ENCODE results near the gene ZBP1. TPM values are rescaled to one million over a fixed set of nuclear protein-coding genes. Genes with fewer than 3 reads are reported as not detected.

Gene ZBP1
- total RNA-seq, 1 experiment from 2014 or later: not detected

- no peak overlapping the region for H3K4me3 Mint-ChIP-seq (ENCODE audit: unreplicated experiment)
- H3K36me3 Mint-ChIP-seq (ENCODE audit: insufficient read depth, unreplicated experiment): no peaks in the 10 kb centered on the region
- no peaks in the 10 kb centered on the region for H3K9me3 Mint-ChIP-seq (ENCODE audit: unreplicated experiment)
- H3K27ac Mint-ChIP-seq (ENCODE audit: unreplicated experiment): no peak overlapping the region
- Histone ChIP-seq H3K36me3 (ENCODE audit: control insufficient read depth, insufficient read depth, low read length) (no peaks in the 10 kb centered on the region), H3K4me3 (ENCODE audit: low read depth, low read length) (no peak overlapping the region), H3K4me1 (peaks cover 7% of the 10 kb centered on the region; the same call in 1 of the 2 replicates), H3K9me3 (no peaks in the 10 kb centered on the region), H3K27me3 (replicated peaks; ENCODE audit: control insufficient read depth, insufficient read depth, low read length) (no peaks in the 10 kb centered on the region)
- CTCF ChIA-PET: interaction anchor here (0.9 to 3.3 kb wide), 14 partner anchors 10 to 617 kb away, joined by 3 to 14 read pairs (median 4); no protein-coding TSS in a partner anchor
- POLR2A ChIA-PET: no interaction called here
- H3K27me3 Mint-ChIP-seq (ENCODE audit: insufficient read depth, unreplicated experiment): peaks cover 8% of the 10 kb centered on the region
- intact Hi-C loops (cut with micrococcal nuclease; ENCODE audit: unreplicated experiment): loop anchor here (10.0 kb wide), 1 partner anchor 212 kb away; no protein-coding TSS in a partner anchor
- no peak for TF ChIP-seq CTCF (IDR thresholded peaks at IDR 0.05; ENCODE audit: insufficient read depth in 1 of 2, low read depth in 1 of 2, low read length in 1 of 2, severe bottlenecking in 1 of 2, unreplicated experiment in 1 of 2)
- BruUV-seq (replicated peaks): no TSS peak
- no peak for DNase-seq
- no peaks in the 10 kb centered on the region for H3K4me1 Mint-ChIP-seq (ENCODE audit: low read depth, unreplicated experiment)
These were observed 23.9 kb downstream of the ZBP1 start for GRCh38 chr20:57596358-57596757.

- Mint-ChIP-seq H3K4me3 (ENCODE audit: unreplicated experiment) (no peak overlapping the region), H3K27ac (ENCODE audit: unreplicated experiment) (no peak overlapping the region), H3K27me3 (ENCODE audit: insufficient read depth, unreplicated experiment) (peaks cover 6% of the 10 kb centered on the region), H3K4me1 (ENCODE audit: low read depth, unreplicated experiment) (no peaks in the 10 kb centered on the region), H3K9me3 (ENCODE audit: unreplicated experiment) (no peaks in the 10 kb centered on the region), H3K36me3 (ENCODE audit: insufficient read depth, unreplicated experiment) (no peaks in the 10 kb centered on the region)
- H3K4me1 ChIP-seq: peaks cover 7% of the 10 kb centered on the region; the same call in 1 of the 2 replicates
- CTCF ChIA-PET: interaction anchor here (0.9 to 3.3 kb wide), 18 partner anchors 11 to 618 kb away, joined by 3 to 17 read pairs (median 4); no protein-coding TSS in a partner anchor
- POLR2A ChIA-PET: no interaction called here
- intact Hi-C loops (cut with micrococcal nuclease; ENCODE audit: unreplicated experiment): loop anchor here (10.0 kb wide), 1 partner anchor 211 kb away; no protein-coding TSS in a partner anchor
- H3K4me3 ChIP-seq (ENCODE audit: low read depth, low read length): no peak overlapping the region
- H3K9me3 ChIP-seq: no peaks in the 10 kb centered on the region
- no TSS peak for BruUV-seq (replicated peaks)
- no peaks in the 10 kb centered on the region for H3K36me3 ChIP-seq (ENCODE audit: control insufficient read depth, insufficient read depth, low read length)
- TF ChIP-seq CTCF (IDR thresholded peaks at IDR 0.05; ENCODE audit: insufficient read depth in 1 of 2, low read depth in 1 of 2, low read length in 1 of 2, severe bottlenecking in 1 of 2, unreplicated experiment in 1 of 2): no peak
- H3K27me3 ChIP-seq (replicated peaks; ENCODE audit: control insufficient read depth, insufficient read depth, low read length): no peaks in the 10 kb centered on the region
- DNase-seq: no peak
These were observed 24.9 kb downstream of the ZBP1 start for GRCh38 chr20:57595041-57596030.

- H3K4me3 ChIP-seq (ENCODE audit: low read depth, low read length): no peak overlapping the region
- Mint-ChIP-seq H3K4me1 (ENCODE audit: low read depth, unreplicated experiment) (no peaks in the 10 kb centered on the region), H3K36me3 (ENCODE audit: insufficient read depth, unreplicated experiment) (no peaks in the 10 kb centered on the region), H3K27ac (ENCODE audit: unreplicated experiment) (no peak overlapping the region), H3K9me3 (ENCODE audit: unreplicated experiment) (no peaks in the 10 kb centered on the region), H3K27me3 (ENCODE audit: insufficient read depth, unreplicated experiment) (peaks cover 6% of the 10 kb centered on the region), H3K4me3 (ENCODE audit: unreplicated experiment) (no peak overlapping the region)
- ChIA-PET CTCF (interaction anchor here (0.6 to 3.3 kb wide), 20 partner anchors 11 to 1678 kb away, joined by 3 to 17 read pairs (median 4); no protein-coding TSS in a partner anchor), POLR2A (no interaction called here)
- DNase-seq: peak in 1 of 2 experiments; percentile 89
- peaks cover 11% of the 10 kb centered on the region for H3K4me1 ChIP-seq
- intact Hi-C loops (cut with micrococcal nuclease; ENCODE audit: unreplicated experiment): loop anchor here (1.0 to 10.0 kb wide), 3 partner anchors 11 to 210 kb away; no protein-coding TSS in a partner anchor
- no peaks in the 10 kb centered on the region for H3K36me3 ChIP-seq (ENCODE audit: control insufficient read depth, insufficient read depth, low read length)
- peak; percentile 99 for TF ChIP-seq CTCF (IDR thresholded peaks at IDR 0.05; ENCODE audit: insufficient read depth in 1 of 2, low read depth in 1 of 2, low read length in 1 of 2, severe bottlenecking in 1 of 2, unreplicated experiment in 1 of 2)
- no TSS peak for BruUV-seq (replicated peaks)
- no peaks in the 10 kb centered on the region for H3K9me3 ChIP-seq
- H3K27me3 ChIP-seq (replicated peaks; ENCODE audit: control insufficient read depth, insufficient read depth, low read length): no peaks in the 10 kb centered on the region
These were observed 25.9 kb downstream of the ZBP1 start for GRCh38 chr20:57594092-57594951.
